Mucosa of descending colon (tissue), 3 donors: ENCODE data around the gene SLC37A1. TPM values are rescaled to one million over a fixed set of nuclear protein-coding genes. Genes with fewer than 3 reads are reported as not detected.

Source experiments
- ATAC-seq: fragments of 200-7000 bp; cut with Tn5 transposase; one replicate; pipeline ENCODE4 v1.9.1; 2020; ENCODE audit warnings: mild to moderate bottlenecking, moderate library complexity
- DNase-seq, 3 donors: peaks; one replicate each; pipeline ENCODE4 v3.0.0-alpha.2; 2020
- H3K36me3 ChIP-seq: fragments of 200-600 bp; one replicate; pipeline ENCODE4 v1.8.0; 2021; ENCODE audit warnings: low read depth, mild to moderate bottlenecking
- H3K4me1 ChIP-seq: fragments of 200-600 bp; one replicate; pipeline ENCODE4 v1.8.0; 2021; ENCODE audit warnings: low read depth, mild to moderate bottlenecking
- H3K4me3 ChIP-seq: fragments of 200-600 bp; one replicate; pipeline ENCODE4 v1.8.0; 2021; ENCODE audit warnings: mild to moderate bottlenecking
- H3K9me3 ChIP-seq: fragments of 200-600 bp; one replicate; pipeline ENCODE4 v1.8.0; 2021; ENCODE audit warnings: mild to moderate bottlenecking
- CTCF ChIP-seq: fragments of 200-600 bp; IDR thresholded peaks from one replicate; pipeline ENCODE4 v1.8.0; 2022; ENCODE audit warnings: antibody characterized with exemption, mild to moderate bottlenecking
- intact Hi-C, 2 donors: fragments of 100-400 bp; cut with DNase I in 1 of 2; cut with micrococcal nuclease in 1 of 2; formaldehyde crosslinking; loops; one replicate each; pipeline versions ENCODE4 v1.11.0 to v1.11.1; 2022; cut with DNase I, micrococcal nuclease
- total RNA-seq, 3 donors: library from RNA; stranded (reverse); fragmentation: NEBNext Ultra II Directional in 2 of 3; extraction: Animal tissue kit (Norgen Biotek cat#: 25700) in 2 of 3; gene quantifications; one replicate each; pipeline versions ENCODE4 v1.2.1 to v1.2.4, GENCODE V29; 2021 to 2023
- donor health status: DM: no; HTN: no; CAD: no; lungs with moderate emphysema.
- donor health status: DM: no; HTN: no; CAD: no.
- donor health status: DM: no; HTN: yes; CAD: no.

Gene SLC37A1
- total RNA-seq, 3 donors from 2014 or later, result 52.3 to 179 (median 92.3) TPM

DNA sequence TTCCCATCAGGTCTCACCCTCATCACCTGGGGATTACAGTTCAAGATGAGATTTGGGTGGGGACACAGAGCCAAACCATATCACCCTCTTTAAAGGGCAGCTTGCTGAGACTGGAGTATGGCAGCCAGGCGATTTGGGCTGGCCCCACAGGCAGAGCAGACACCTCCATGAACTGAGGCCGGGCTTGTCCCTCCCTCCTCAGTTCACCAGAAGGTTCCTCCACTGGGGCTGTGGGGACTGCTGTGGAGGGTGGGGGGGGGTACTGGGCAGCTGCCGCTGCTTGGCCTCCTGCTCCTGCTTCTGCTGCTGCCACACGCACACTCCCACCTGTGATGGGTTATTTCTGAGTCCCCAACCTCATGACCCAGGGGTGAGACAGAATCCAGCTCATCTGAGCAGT, 85.8 kb downstream of the SLC37A1 start:
- intact Hi-C loops, result no loop called here
- Histone ChIP-seq H3K4me3 (no peak overlapping the region), H3K4me1 (no peaks in the 10 kb centered on the region), H3K9me3 (peaks cover 1% of the 10 kb centered on the region), H3K36me3 (no peaks in the 10 kb centered on the region)
- DNase-seq (no peak), ATAC-seq (no peak)
- no peak for TF ChIP-seq CTCF

DNA sequence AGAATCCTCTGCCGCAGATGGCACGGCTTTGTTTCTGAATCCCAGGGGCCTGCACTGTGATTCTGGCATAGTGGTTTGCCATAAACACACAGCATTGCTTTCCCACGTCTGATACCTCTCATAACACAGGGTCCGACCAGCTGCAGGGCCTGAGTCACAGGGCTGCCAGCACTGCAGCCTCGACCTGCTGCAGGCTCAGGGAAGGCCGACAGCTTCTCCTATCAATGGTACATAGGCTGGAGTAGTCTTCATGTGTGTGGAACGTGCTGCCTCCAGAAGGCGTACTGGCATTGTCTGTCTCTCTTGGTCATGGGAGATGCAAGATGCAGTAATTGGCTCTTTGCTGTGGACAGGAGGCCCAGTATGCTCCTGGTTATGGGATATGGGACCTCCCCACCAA, 86.3 kb downstream of the SLC37A1 start:
- Histone ChIP-seq H3K36me3 (no peaks in the 10 kb centered on the region), H3K4me1 (no peaks in the 10 kb centered on the region), H3K9me3 (peaks cover 6% of the 10 kb centered on the region), H3K4me3 (no peak overlapping the region)
- intact Hi-C loops, result no loop called here
- no peak for TF ChIP-seq CTCF
- ATAC-seq (no peak), DNase-seq (no peak)

- intact Hi-C loops, result no loop called here
- ATAC-seq (no peak), DNase-seq (no peak)
- no peaks in the 10 kb centered on the region for H3K36me3 ChIP-seq
- H3K4me1 ChIP-seq, result no peaks in the 10 kb centered on the region
- H3K9me3 ChIP-seq, result peaks cover 11% of the 10 kb centered on the region
- no peak overlapping the region for H3K4me3 ChIP-seq
- no peak for TF ChIP-seq CTCF
Measured at GRCh38 chr21:42601656-42602055, 88.0 kb downstream of the SLC37A1 start.

DNA sequence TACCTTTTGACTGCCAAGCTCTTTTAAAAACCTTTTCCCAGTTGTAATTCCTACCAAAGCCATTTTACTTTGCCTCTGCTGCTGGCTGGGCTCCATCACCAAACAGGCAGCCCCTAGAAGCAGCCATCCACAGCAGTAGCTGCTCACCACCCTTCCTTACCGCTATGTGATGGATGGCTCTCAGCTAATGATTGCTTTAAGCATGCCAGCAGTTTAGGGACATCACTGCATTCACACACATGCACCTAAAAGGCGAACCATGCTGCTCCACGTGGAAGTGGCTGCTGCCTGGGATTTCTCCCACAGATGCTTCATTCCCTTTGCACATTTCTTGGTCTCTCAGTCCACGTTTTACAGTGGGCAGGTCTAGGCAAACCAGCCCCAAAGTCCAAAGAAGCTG, 93.5 kb downstream of the SLC37A1 start:
- intact Hi-C loops, result no loop called here
- H3K9me3 ChIP-seq, result peaks cover 11% of the 10 kb centered on the region
- no peak for TF ChIP-seq CTCF
- no peaks in the 10 kb centered on the region for H3K4me1 ChIP-seq
- H3K4me3 ChIP-seq, result no peak overlapping the region
- ATAC-seq (peak; percentile 13), DNase-seq (no peak)
- no peaks in the 10 kb centered on the region for H3K36me3 ChIP-seq

GRCh38 chr21:42607525-42608102, 94.0 kb downstream of the SLC37A1 start:
- ATAC-seq (peak; percentile 70), DNase-seq (no peak)
- Histone ChIP-seq H3K4me1 (no peaks in the 10 kb centered on the region), H3K36me3 (no peaks in the 10 kb centered on the region), H3K9me3 (peaks cover 11% of the 10 kb centered on the region), H3K4me3 (no peak overlapping the region)
- intact Hi-C loops, result no loop called here
- TF ChIP-seq CTCF, result no peak

- intact Hi-C loops, result no loop called here
- no peaks in the 10 kb centered on the region for H3K36me3 ChIP-seq
- no peak for ATAC-seq
- H3K4me3 ChIP-seq, result no peak overlapping the region
- peaks cover 11% of the 10 kb centered on the region for H3K9me3 ChIP-seq
- TF ChIP-seq CTCF, result no peak
- no peak for DNase-seq
- H3K4me1 ChIP-seq, result no peaks in the 10 kb centered on the region
Measured at GRCh38 chr21:42608446-42608845, 94.8 kb downstream of the SLC37A1 start.
